ENCODE measurements around the gene HSPA1A.
"Not testable (repeated sequence)": the region's sequence is repeated elsewhere in the genome, so short reads cannot be mapped to it uniquely, and the experiment has no call there.

GRCh38 chr6:31820399-31820798 lies 5.1 kb downstream of the HSPA1A start:
- TF ChIP-seq, protein P1, sequence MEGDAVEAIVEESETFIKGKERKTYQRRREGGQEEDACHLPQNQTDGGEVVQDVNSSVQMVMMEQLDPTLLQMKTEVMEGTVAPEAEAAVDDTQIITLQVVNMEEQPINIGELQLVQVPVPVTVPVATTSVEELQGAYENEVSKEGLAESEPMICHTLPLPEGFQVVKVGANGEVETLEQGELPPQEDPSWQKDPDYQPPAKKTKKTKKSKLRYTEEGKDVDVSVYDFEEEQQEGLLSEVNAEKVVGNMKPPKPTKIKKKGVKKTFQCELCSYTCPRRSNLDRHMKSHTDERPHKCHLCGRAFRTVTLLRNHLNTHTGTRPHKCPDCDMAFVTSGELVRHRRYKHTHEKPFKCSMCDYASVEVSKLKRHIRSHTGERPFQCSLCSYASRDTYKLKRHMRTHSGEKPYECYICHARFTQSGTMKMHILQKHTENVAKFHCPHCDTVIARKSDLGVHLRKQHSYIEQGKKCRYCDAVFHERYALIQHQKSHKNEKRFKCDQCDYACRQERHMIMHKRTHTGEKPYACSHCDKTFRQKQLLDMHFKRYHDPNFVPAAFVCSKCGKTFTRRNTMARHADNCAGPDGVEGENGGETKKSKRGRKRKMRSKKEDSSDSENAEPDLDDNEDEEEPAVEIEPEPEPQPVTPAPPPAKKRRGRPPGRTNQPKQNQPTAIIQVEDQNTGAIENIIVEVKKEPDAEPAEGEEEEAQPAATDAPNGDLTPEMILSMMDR (conservative IDR thresholded peaks at IDR 0.05 in 1 of 2, IDR thresholded peaks at IDR 0.05 in 1 of 2; ENCODE audit: low read depth in 1 of 2, low read length in 2 of 2), result not testable (repeated sequence)
- TF ChIP-seq EZH2 (IDR thresholded peaks at IDR 0.05; ENCODE audit: low read length, missing control alignments), result not testable (repeated sequence)
